GM13976 (cell line): ENCODE data around the gene ZNF581.
A peak's percentile ranks its signal among the peaks of the same experiment; 100 is the strongest.

Experiments
- DNase-seq: peaks from one replicate; pipeline ENCODE4 v3.0.0; 2012; ENCODE audit warnings: low spot score
- in situ Hi-C: fragments of 300-500 bp; cut with MboI; formaldehyde crosslinking; loops from one replicate; pipeline ENCODE4 v1.12.0; 2022; ENCODE audit warnings: low sequenced_read_pairs, mixed read lengths, inconsistent platforms; ENCODE audit not compliant: unreplicated experiment
- TF ChIP-seq, protein P1 (sequence below): IDR thresholded peaks from 2 replicates; pipeline ENCODE4 v1.5.1; 2012; ENCODE audit warnings: borderline replicate concordance, mild to moderate bottlenecking; ENCODE audit not compliant: insufficient read depth; ENCODE audit errors: extremely low read depth, missing control alignments, control extremely low read depth

Gene ZNF581

DNA sequence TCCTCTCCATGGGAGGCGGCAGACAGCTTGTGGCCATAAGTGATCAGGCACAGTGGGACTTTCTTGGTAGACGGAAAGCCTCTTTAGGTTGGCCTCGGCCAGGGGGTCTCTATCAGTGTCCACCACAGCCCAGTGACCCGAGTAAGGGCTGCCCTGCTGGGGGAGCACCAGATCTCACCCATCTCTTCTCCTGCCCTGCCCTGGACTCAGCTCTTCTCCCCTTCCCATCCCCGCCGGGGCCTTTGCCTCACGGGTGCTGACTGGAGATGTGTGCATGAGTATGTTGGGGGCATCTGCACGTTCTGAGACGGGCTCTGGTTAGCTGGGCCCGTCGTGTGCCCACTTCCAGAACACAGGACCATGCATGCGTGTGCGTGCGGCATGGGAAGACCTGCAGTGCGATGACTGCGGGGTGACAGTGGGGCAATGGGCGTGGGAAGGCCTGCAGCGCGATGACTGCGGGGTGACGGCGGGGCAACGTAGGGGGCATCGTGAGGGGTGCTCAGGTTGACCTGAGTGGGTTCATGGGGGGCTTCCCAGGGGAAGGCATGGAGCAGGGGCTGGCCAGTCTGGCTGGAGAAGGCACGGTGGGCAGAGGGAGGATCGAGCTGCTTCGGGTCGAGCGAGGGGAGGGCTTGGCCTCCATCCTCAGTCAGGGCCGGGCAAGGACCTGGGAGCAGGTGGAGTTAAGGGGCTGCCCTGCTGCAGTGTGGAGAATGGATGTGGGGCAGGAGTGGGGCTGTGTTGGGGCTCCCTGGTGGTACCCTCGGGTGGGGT lies 47.5 kb downstream of the ZNF581 start:
- in situ Hi-C loops: no loop called here
- no peak for DNase-seq

DNA sequence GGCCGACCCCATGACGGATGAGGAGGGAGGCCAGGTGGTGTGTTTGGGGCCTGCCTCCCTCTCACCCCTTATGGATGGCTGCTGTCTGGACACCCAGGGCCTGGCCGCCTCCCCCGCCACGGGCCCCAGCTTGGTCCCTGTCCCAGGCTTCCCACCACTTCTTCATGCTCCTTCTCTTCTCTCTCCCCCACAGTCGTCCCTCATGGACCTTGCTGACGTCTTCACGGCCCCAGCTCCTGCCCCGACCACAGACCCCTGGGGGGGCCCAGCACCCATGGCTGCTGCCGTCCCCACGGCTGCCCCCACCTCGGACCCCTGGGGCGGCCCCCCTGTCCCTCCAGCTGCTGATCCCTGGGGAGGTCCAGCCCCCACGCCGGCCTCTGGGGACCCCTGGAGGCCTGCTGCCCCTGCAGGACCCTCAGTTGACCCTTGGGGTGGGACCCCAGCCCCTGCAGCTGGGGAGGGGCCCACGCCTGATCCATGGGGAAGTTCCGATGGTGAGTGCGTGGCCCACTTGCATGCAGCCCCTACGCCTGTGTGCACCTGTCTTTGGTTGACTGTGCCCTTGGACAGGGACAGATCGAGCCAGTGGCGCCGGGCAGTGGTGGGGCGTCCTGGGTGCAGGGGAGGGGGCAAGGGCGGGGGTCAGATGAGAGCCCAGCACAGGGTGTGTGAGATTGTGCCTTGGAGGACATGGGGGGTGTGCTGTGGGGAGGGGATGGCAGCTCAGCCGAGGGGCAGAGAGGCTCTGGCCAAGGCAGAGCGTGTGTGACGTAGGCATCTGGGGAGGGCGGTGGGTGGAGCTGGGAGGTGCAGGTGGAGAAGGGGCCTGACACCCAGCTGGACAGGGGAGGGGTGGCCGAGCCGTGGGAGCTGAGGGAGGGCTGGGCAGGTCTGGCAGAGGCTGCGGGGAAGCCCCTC lies 48.4 kb downstream of the ZNF581 start:
- in situ Hi-C loops: no loop called here
- DNase-seq: peak; percentile 37
- TF ChIP-seq, protein P1, sequence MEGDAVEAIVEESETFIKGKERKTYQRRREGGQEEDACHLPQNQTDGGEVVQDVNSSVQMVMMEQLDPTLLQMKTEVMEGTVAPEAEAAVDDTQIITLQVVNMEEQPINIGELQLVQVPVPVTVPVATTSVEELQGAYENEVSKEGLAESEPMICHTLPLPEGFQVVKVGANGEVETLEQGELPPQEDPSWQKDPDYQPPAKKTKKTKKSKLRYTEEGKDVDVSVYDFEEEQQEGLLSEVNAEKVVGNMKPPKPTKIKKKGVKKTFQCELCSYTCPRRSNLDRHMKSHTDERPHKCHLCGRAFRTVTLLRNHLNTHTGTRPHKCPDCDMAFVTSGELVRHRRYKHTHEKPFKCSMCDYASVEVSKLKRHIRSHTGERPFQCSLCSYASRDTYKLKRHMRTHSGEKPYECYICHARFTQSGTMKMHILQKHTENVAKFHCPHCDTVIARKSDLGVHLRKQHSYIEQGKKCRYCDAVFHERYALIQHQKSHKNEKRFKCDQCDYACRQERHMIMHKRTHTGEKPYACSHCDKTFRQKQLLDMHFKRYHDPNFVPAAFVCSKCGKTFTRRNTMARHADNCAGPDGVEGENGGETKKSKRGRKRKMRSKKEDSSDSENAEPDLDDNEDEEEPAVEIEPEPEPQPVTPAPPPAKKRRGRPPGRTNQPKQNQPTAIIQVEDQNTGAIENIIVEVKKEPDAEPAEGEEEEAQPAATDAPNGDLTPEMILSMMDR: no peak

More for the DNA sequence above, 47.5 kb downstream of the ZNF581 start:
- TF ChIP-seq, protein P1: no peak

DNA sequence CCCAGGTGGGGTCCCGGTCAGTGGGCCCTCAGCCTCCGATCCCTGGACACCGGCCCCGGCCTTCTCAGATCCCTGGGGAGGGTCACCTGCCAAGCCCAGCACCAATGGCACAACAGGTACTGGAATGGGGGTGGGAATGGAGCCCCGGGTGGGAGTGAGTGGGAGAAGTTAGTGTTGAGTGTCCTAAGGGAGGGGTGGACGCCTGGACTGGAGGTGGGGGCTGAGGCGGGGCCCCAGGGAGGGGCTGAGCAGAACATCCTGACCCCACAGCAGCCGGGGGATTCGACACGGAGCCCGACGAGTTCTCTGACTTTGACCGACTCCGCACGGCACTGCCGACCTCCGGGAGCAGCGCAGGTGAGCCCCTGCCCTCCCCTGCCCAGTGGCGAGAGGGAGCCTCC lies 49.2 kb downstream of the ZNF581 start:
- in situ Hi-C loops: no loop called here
- peak; percentile 36 for DNase-seq
- TF ChIP-seq, protein P1: no peak

DNA sequence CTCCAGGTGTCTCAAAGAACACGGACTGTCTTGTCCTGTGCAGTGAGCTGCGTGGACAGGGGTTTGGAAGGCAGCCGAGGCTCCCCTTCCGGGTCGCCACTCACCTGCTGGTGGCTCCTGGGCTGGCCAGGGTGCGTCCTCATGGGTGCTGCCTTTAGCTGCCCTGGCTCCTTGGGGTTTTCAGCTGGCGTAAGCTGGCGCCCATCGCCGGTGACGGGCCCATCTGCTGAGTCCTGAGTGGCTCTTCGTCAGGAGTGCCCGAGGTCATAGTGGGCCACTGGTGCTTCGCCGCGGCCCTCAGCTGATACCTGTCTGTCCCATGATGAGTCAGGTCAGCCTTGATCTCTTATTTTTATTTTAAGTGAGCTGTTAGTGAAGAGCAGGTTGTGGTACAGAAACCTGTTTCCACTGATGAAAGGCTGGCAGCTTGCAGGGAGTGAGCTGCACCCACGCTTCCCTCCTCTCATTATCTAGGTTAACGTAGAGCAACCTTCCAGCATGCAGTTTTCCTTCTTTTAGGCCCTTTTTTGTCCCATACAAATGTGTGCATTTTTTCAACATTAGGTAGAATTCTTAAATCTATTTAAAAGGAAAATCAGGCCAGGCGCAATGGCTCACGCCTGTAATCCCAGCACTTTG lies 50.0 kb downstream of the ZNF581 start:
- DNase-seq: peak; percentile 40
- in situ Hi-C loops: no loop called here
- TF ChIP-seq, protein P1: no peak

DNA sequence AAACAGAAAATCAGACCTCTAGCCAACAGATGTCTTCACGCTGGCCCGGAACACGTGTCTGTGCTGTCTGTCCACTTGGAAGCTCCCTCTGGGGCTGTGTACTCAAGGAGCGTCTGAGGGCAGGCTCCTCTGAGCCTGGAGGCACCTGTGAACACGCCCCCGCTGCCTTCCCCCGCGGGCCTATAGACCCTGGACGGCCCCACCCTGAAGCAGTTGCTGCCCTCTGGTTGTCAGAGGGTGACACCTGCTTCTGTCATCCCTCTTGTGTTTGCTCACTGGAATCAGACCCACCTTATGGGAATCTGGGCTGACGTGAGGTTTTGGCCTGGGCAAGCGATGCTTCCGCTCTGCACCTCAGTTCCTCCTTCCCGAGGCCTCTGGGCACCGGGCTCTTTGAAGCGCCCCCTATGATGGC lies 50.8 kb downstream of the ZNF581 start:
- TF ChIP-seq, protein P1: no peak
- no peak for DNase-seq
- in situ Hi-C loops: no loop called here
